Psoas muscle (tissue), 8 donors: ENCODE measurements around the gene PIGM. TPM values are rescaled to one million over a fixed set of nuclear protein-coding genes. Genes with fewer than 3 reads are reported as not detected.

Experiments used
- ATAC-seq, 4 donors: fragments of 200-7000 bp; cut with Tn5 transposase; one replicate each; pipeline ENCODE4 v1.9.1; 2020; ENCODE audit warnings: moderate library complexity in 3 of 4, mild to moderate bottlenecking in 2 of 4
- DNase-seq, 2 donors: peaks; one replicate each; pipeline ENCODE4 v3.0.0-alpha.2; 2020
- H3K27ac ChIP-seq: fragments of 200-600 bp; one replicate; pipeline ENCODE4 v1.8.0; 2022
- H3K27me3 ChIP-seq, 3 donors: fragments of 200-600 bp in 1 of 3; one replicate each; pipeline versions ENCODE4 v1.6.1 to v1.8.0; 2013 to 2022; ENCODE audit warnings: low read length in 2 of 3, mild to moderate bottlenecking in 2 of 3, moderate library complexity in 1 of 3; ENCODE audit not compliant: insufficient read depth in 3 of 3
- H3K36me3 ChIP-seq, 2 donors: fragments of 200-600 bp in 1 of 2; one replicate each; pipeline versions ENCODE4 v1.6.1 to v1.8.0; 2013 to 2022; ENCODE audit warnings: low read depth in 1 of 2, mild to moderate bottlenecking in 1 of 2, moderate library complexity in 1 of 2; ENCODE audit not compliant: insufficient read depth in 1 of 2
- H3K4me1 ChIP-seq: fragments of 200-600 bp; one replicate; pipeline ENCODE4 v1.8.0; 2022
- H3K4me3 ChIP-seq: fragments of 200-600 bp; one replicate; pipeline ENCODE4 v1.8.0; 2022; ENCODE audit warnings: mild to moderate bottlenecking
- H3K9me3 ChIP-seq: fragments of 200-600 bp; one replicate; pipeline ENCODE4 v1.8.0; 2022
- CTCF ChIP-seq: fragments of 200-600 bp; IDR thresholded peaks from one replicate; pipeline ENCODE4 v1.8.0; 2022; ENCODE audit warnings: antibody characterized with exemption
- WGBS, 3 donors: extraction: QIAGEN DNeasy Blood & Tissue Kit; methylation state at CpG; one replicate each; pipeline versions ENCODE4 v1.1.6 to v1.1.7; 2013; 5-methylcytosine and 5-hydroxymethylcytosine counted together
- intact Hi-C, 2 donors: fragments of 100-400 bp; cut with DNase I; formaldehyde crosslinking; loops; one replicate each; pipeline versions ENCODE4 v1.11.0 to v1.14.2; 2022
- polyA plus RNA-seq, 3 donors: library from polyadenylated mRNA; stranded (reverse); fragments of 200-250 nt; gene quantifications; one replicate each; pipeline ENCODE4 v1.2.3, GENCODE V29; 2013
- total RNA-seq, 4 donors: library from RNA; stranded (reverse); fragmentation: NEBNext Ultra II Directional in 2 of 4; extraction: Animal tissue kit (Norgen Biotek cat#: 25700) in 2 of 4; gene quantifications; one replicate each; pipeline versions ENCODE4 v1.2.1 to v1.2.4, GENCODE V29; 2021 to 2023
- donor health status: healthy with polysubstance abuse.
- donor health status: DM: no; HTN: no; CAD: no; lungs with moderate emphysema.
- donor health status: Bipolar disorder and iron deficiency.
- donor health status: healthy.
- donor health status: DM: yes; HTN: yes; CAD: no.
- donor health status: DM: no; HTN: no; CAD: no.
- donor health status: DM: no; HTN: no; CAD: no.
- donor health status: DM: yes; HTN: yes; CAD: no.

PIGM gene
- total and polyA plus RNA-seq, 7 donors: 0.66 to 1.5 (median 1.4) TPM

- Histone ChIP-seq H3K27ac (no peak overlapping the region), H3K4me3 (no peak overlapping the region), H3K9me3 (no peaks in the 10 kb centered on the region), H3K36me3 (no peaks in the 10 kb centered on the region), H3K4me1 (peaks cover 17% of the 10 kb centered on the region), H3K27me3 (no peaks in the 10 kb centered on the region)
- DNase-seq (no peak), ATAC-seq (no peak)
- intact Hi-C loops: loop anchor here in 1 of 2 donors (10.0 kb wide), 1 partner anchor 244 kb away; the partner anchor contains the start of gene DUSP23
- no peak for TF ChIP-seq CTCF
Observed at GRCh38 chr1:160028426-160028825, 3.4 kb downstream of the PIGM start.

DNA sequence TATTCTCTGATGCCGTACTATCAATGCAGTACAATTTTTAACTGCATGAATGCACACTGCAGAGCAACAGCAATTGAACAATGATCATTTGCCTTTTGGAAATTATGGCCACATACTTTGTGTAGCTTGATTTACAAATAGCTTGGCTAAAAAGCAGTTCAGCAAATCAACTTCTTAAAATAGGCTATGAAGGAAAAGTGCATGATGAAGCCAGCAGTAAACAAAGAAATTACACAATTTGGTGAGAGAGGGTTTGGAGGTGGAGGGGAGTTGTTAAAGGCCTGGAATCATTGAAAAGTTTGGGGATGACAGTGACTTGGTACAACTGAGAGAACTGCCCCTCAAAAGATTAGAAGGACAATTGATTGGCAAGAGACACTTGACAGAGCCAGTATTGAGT, 6.5 kb downstream of the PIGM start:
- Histone ChIP-seq H3K4me3 (no peak overlapping the region), H3K4me1 (peaks cover 3% of the 10 kb centered on the region), H3K9me3 (no peaks in the 10 kb centered on the region), H3K36me3 (no peaks in the 10 kb centered on the region), H3K27ac (no peak overlapping the region), H3K27me3 (no peaks in the 10 kb centered on the region)
- WGBS, 3 donors: 89 to 96% (median 90%) methylated on average over 1 of the region's 1 CpG
- no peak for TF ChIP-seq CTCF
- intact Hi-C loops: loop anchor here in 1 of 2 donors (10.0 kb wide), 1 partner anchor 241 kb away; the partner anchor contains the start of gene DUSP23
- ATAC-seq (peak in 3 of 4 donors; percentile 19 to 88 (median 72)), DNase-seq (no peak)

DNA sequence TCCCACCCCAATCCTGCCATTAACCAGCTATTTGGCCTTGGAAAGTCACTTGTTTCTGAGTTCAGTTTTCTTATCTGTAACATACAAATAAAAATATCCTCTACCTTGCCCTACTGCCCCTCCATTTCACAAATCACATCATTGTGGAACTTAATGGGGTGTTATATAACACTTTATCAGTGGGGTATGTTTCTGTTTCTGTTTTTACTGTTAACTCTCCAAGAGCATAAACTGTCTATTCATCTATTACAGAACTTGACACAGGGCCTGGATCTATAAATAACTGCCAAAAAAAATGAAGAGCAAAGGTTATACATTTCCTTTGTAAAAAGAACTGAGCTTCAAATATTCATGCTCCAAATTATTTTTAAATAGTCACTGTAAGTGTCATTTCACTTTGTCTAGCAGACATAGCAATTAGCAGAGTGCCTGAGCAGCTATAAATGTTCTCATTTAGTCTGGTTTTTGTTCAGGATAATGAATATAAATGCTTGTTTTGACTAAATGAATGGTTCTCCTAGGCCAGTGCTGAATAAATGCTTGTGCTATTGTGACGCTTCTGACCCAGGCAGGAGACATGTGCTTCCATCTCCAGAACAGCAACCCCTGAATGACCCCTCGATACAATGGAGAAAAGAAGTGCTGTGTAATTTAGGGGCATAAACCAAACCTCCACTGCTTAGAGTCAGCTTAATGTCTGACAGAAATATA, 7.4 kb downstream of the PIGM start:
- H3K9me3 ChIP-seq: no peaks in the 10 kb centered on the region
- no peak overlapping the region for H3K27ac ChIP-seq
- TF ChIP-seq CTCF: no peak
- no peak overlapping the region for H3K4me3 ChIP-seq
- no peaks in the 10 kb centered on the region for H3K36me3 ChIP-seq
- intact Hi-C loops: loop anchor here in 1 of 2 donors (10.0 kb wide), 1 partner anchor 240 kb away; the partner anchor contains the start of gene DUSP23
- DNase-seq (no peak), ATAC-seq (peak in 2 of 4 donors; percentile 46 to 62)
- no peaks in the 10 kb centered on the region for H3K4me1 ChIP-seq
- no peaks in the 10 kb centered on the region for H3K27me3 ChIP-seq
- whole genome bisulfite sequencing, 3 donors: 42 to 53% (median 42%) methylated on average over 2 of the region's 2 CpGs

DNA sequence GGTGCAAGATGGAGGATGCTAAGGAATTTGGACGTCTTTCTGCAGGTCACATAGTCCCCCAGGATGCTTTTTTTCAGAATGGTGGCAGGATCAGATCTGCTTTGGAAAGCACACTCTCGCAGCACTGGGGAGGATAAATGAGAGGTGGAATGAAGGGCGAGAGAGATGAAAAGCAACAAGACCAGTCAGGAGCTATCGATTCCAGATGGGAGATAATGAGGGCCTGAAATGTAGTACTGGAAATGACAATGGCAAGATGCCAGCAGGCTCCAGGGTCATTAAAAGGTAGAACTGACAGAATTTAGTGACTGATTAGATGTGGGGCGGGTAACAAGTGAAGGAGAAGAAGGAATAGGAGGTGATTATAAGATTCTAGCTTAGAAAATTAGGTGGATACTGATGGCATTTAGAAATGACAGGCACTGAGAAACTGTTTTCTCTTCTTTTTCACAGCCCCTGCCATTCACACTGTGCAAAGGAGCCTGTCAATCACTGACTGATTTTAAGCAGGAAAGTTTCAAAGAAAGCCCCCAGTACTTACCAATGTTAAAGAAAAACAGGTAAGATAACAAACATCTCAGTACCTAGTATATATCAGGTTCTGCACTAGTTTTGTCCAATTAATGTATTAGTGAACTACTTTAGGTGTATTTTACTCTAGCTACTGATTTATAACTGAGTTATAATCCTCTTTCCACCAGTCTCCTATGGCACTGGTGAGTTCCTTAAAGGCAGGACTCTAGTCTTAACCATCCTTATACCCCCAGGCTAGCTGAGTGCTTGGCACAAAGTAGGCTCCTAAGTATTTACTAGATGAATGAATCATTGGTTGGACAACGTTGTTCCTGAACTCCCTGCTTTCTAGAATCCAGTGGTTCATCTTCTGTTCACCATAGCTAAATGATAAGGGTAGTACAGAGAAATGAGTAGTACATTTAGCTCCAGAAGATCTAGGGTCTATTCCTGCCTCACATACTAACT, 9.2 kb downstream of the PIGM start:
- 59 to 73% (median 64%) methylated on average over 6 of the region's 6 CpGs for WGBS, 3 donors
- no peak for TF ChIP-seq CTCF
- Histone ChIP-seq H3K4me1 (no peaks in the 10 kb centered on the region), H3K36me3 (no peaks in the 10 kb centered on the region), H3K4me3 (no peak overlapping the region), H3K27ac (no peak overlapping the region), H3K27me3 (no peaks in the 10 kb centered on the region), H3K9me3 (no peaks in the 10 kb centered on the region)
- intact Hi-C loops: loop anchor here in 1 of 2 donors (10.0 kb wide), 1 partner anchor 238 kb away; the partner anchor contains the start of gene DUSP23
- ATAC-seq (no peak), DNase-seq (no peak)
